ENCODE results near the gene OVCA2.
A peak's percentile ranks its signal among the peaks of the same experiment; 100 is the strongest.

The OVCA2 gene

DNA sequence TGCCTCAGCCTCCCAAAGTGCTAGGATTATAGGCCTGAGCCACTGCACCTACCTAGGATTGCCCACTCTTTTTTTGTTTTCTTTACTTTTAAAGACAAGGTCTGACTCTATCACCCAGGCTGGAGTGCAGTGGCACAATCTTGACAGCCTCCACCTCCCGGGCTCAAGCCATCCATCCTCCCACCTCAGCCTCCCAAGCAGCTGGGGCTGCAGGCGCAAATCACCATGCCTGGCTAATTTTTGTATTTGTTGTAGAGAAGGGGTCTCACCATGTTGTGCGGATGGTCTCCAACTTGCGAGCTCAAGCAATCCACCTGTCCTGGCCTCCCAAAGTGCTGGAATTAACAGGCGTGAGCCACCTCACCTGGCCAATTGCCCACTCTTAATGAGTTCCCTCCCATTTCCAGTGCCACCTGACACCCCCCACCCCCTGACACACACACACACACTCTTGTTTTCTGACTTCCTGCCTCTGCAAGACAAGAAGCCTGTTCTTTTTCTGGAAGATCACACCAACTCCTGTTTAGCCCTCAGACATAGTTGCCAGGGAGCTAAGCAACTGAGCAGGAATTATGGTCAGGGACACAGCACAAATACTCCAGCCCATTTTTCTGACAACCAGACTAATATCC lies 2.6 kb downstream of the OVCA2 start:
- Histone ChIP-seq H3K9me3 (ENCODE audit: control insufficient read depth, low read length) (no peaks in the 10 kb centered on the region), H3K4me1 (ENCODE audit: control insufficient read depth, insufficient read depth, low read length) (peaks cover 16% of the 10 kb centered on the region), H3K36me3 (ENCODE audit: control insufficient read depth, insufficient read depth, low read length) (peaks cover 8% of the 10 kb centered on the region), H3K27me3 (ENCODE audit: control insufficient read depth, insufficient read depth, low read length, poor library complexity, severe bottlenecking) (peaks cover 27% of the 10 kb centered on the region), H3K4me3 (ENCODE audit: insufficient read depth, low read depth, low read length) (no peak overlapping the region), H3K27ac (ENCODE audit: insufficient read depth, low read depth, low read length, poor library complexity, severe bottlenecking) (no peak overlapping the region)
- WGBS, 2 experiments = 92 to 94% methylated on average over 5 of the region's 5 CpGs

DNA sequence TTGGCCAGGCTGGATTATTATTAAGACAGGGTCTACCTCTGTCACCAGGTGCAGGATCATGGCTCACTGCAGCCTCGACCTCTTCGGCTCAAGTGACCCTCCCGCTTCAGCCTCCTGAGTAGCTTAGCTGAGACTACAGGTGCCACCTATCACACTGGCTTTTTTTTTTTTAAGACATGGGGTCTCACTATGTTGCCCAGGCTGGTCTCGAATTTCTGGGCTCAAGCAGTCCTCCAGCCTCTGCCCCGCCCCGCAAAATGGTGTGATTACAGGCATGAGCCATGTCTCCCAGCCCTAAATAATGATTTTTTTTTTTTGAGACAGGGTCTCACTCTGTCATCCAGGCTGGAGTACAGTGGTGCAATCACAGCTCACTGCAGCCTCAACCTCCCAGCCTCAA lies 5.8 kb downstream of the OVCA2 start:
- peaks cover 55% of the 10 kb centered on the region for H3K27me3 ChIP-seq (ENCODE audit: control insufficient read depth, insufficient read depth, low read length, poor library complexity, severe bottlenecking)
- H3K9me3 ChIP-seq (ENCODE audit: control insufficient read depth, low read length) = no peaks in the 10 kb centered on the region
- H3K4me3 ChIP-seq (ENCODE audit: insufficient read depth, low read depth, low read length) = no peak overlapping the region
- H3K36me3 ChIP-seq (ENCODE audit: control insufficient read depth, insufficient read depth, low read length) = peaks cover 8% of the 10 kb centered on the region
- H3K4me1 ChIP-seq (ENCODE audit: control insufficient read depth, insufficient read depth, low read length) = peaks cover 18% of the 10 kb centered on the region
- 88 to 89% methylated on average over 6 of the region's 6 CpGs for WGBS, 2 experiments
- no peak overlapping the region for H3K27ac ChIP-seq (ENCODE audit: insufficient read depth, low read depth, low read length, poor library complexity, severe bottlenecking)

DNA sequence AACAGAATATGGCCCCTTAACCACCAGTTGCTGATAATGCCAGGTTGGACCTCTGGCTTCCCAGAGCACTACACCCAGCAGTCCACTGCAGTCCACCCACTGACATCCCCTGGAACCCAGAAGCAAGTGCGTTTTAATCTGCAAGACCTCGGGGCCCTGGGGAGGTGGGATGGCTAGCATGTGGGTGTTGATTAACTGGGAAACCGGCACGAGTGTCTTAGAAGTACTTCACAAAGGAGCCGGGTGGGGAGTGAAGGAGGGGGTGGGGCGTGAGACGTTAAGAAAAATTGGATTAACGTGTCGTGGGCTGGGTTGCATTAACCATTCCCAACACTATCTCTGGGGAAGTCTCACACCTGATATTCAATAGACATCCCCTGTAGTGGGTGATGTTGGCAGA lies 7.0 kb downstream of the OVCA2 start:
- peaks cover 67% of the 10 kb centered on the region for H3K27me3 ChIP-seq (ENCODE audit: control insufficient read depth, insufficient read depth, low read length, poor library complexity, severe bottlenecking)
- no peak overlapping the region for H3K27ac ChIP-seq (ENCODE audit: insufficient read depth, low read depth, low read length, poor library complexity, severe bottlenecking)
- 48 to 50% methylated on average over 8 of the region's 9 CpGs for WGBS, 2 experiments
- H3K4me1 ChIP-seq (ENCODE audit: control insufficient read depth, insufficient read depth, low read length) = peaks cover 15% of the 10 kb centered on the region
- H3K36me3 ChIP-seq (ENCODE audit: control insufficient read depth, insufficient read depth, low read length) = peaks cover under 1% of the 10 kb centered on the region
- H3K9me3 ChIP-seq (ENCODE audit: control insufficient read depth, low read length) = no peaks in the 10 kb centered on the region
- H3K4me3 ChIP-seq (ENCODE audit: insufficient read depth, low read depth, low read length) = peak overlapping the region; percentile 65

DNA sequence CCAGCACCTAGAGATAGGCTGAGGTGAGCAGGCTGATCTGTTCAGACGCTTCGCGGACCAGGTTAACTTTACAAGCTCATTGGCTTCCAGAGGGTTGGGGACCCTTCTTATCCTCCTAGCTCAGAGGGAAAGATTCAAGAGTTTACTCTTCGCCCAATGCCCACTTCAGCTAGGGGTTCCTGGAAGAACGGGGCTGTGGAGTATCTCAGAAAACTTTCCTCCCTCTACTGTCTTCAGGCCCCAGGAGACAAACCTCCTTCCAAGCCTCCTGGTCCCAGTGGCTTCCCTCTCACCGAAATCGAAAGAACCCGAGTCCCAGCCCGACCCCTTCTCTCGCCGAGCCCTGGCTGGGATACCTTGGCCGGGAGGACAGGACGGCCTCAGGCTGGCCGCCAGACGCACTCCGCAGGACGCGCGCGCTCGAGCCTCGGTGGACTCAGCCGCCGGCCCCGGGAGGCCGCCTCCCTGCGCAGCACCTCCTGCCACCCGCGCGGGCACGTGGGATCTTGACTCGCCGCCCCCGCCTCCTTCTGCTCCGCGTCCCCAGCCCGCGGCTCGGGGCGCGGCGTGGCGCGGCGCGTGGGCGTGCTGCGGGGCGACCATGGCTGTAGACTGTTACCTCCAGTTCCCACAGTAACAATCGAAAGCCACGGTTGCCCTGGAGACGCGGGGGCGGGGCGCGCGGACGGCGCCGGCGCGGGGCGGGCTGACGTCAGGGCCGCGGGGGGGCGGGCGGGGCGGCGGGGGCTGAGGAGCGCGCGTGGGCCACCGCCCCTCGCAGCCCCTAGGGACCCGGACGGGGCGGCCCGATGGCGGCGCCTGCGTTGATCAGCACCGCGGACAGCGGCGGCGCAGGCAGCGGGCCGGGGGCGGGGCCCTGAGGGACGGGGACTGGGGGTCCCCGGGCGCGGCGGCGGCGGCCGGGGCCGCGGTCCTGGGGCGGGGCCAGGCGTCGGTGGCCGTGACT lies 7.8 kb downstream of the OVCA2 start:
- 5% methylated on average over 104 of the region's 104 CpGs for WGBS, 2 experiments
- Histone ChIP-seq H3K36me3 (ENCODE audit: control insufficient read depth, insufficient read depth, low read length) (no peaks in the 10 kb centered on the region), H3K27ac (ENCODE audit: insufficient read depth, low read depth, low read length, poor library complexity, severe bottlenecking) (no peak overlapping the region), H3K4me3 (ENCODE audit: insufficient read depth, low read depth, low read length) (peak overlapping the region; percentile 65), H3K27me3 (ENCODE audit: control insufficient read depth, insufficient read depth, low read length, poor library complexity, severe bottlenecking) (peaks cover 75% of the 10 kb centered on the region), H3K4me1 (ENCODE audit: control insufficient read depth, insufficient read depth, low read length) (peaks cover 15% of the 10 kb centered on the region), H3K9me3 (ENCODE audit: control insufficient read depth, low read length) (no peaks in the 10 kb centered on the region)

GRCh38 chr17:2050300-2051060 lies 8.7 kb downstream of the OVCA2 start:
- H3K4me3 ChIP-seq (ENCODE audit: insufficient read depth, low read depth, low read length) = peak overlapping the region; percentile 23
- peaks cover 84% of the 10 kb centered on the region for H3K27me3 ChIP-seq (ENCODE audit: control insufficient read depth, insufficient read depth, low read length, poor library complexity, severe bottlenecking)
- WGBS, 2 experiments = 3% methylated on average over 88 of the region's 88 CpGs
- H3K36me3 ChIP-seq (ENCODE audit: control insufficient read depth, insufficient read depth, low read length) = no peaks in the 10 kb centered on the region
- no peak overlapping the region for H3K27ac ChIP-seq (ENCODE audit: insufficient read depth, low read depth, low read length, poor library complexity, severe bottlenecking)
- H3K4me1 ChIP-seq (ENCODE audit: control insufficient read depth, insufficient read depth, low read length) = peaks cover 15% of the 10 kb centered on the region
- H3K9me3 ChIP-seq (ENCODE audit: control insufficient read depth, low read length) = no peaks in the 10 kb centered on the region

DNA sequence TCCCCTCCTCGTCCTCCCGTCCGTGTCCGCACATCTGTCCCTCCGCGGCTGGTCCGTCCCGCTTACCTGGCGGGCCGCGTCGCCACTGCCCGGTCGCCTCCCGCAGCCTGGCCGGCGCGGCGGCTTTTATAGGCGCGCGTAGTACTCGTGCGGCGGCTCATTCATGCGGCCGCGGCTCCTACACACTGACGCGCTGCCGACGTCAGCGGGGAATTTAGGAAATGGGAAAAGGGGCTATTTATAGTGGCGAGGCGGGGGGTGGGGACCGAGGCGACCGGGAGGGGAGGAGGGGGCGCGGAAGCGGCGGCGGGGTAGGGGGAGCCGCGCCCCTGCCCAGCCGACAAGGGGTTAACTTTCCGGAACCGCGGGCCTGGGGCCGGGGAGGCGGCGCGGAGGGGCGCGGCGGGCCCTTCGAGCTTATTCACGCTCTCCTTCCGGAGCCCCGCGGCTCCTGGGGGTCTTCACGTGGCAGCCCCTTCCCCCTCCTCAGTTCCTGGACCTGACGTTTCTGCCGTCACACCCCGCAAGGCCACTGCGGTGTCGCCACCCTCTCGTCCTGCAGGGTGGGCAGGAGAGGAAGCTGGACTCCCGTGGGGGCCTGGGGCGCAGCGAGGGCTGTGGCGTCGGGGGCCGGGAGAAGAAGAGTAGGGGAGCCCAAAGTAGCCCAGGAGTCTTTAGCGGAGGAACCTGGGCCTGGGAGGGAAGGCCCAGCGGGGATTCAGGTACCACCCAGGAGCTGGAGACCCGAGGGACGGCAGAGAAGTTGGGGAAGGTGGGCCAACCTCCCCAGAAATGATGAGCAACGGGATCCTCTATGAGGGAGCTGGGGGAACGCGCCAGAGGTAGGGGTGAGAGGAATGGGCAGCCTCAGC lies 9.5 kb downstream of the OVCA2 start:
- Histone ChIP-seq H3K27me3 (ENCODE audit: control insufficient read depth, insufficient read depth, low read length, poor library complexity, severe bottlenecking) (peaks cover 92% of the 10 kb centered on the region), H3K4me3 (ENCODE audit: insufficient read depth, low read depth, low read length) (peak overlapping the region; percentile 18), H3K9me3 (ENCODE audit: control insufficient read depth, low read length) (no peaks in the 10 kb centered on the region)

GRCh38 chr17:2051933-2052559 lies 10.2 kb downstream of the OVCA2 start:
- Histone ChIP-seq H3K4me3 (ENCODE audit: insufficient read depth, low read depth, low read length) (no peak overlapping the region), H3K27ac (ENCODE audit: insufficient read depth, low read depth, low read length, poor library complexity, severe bottlenecking) (no peak overlapping the region), H3K36me3 (ENCODE audit: control insufficient read depth, insufficient read depth, low read length) (no peaks in the 10 kb centered on the region), H3K4me1 (ENCODE audit: control insufficient read depth, insufficient read depth, low read length) (peaks cover 22% of the 10 kb centered on the region), H3K9me3 (ENCODE audit: control insufficient read depth, low read length) (no peaks in the 10 kb centered on the region), H3K27me3 (ENCODE audit: control insufficient read depth, insufficient read depth, low read length, poor library complexity, severe bottlenecking) (peaks cover 95% of the 10 kb centered on the region)
- WGBS, 2 experiments = 55% methylated on average over 14 of the region's 14 CpGs

More for the DNA sequence above, 9.5 kb downstream of the OVCA2 start:
- Histone ChIP-seq H3K36me3 (ENCODE audit: control insufficient read depth, insufficient read depth, low read length) (no peaks in the 10 kb centered on the region), H3K27ac (ENCODE audit: insufficient read depth, low read depth, low read length, poor library complexity, severe bottlenecking) (no peak overlapping the region), H3K4me1 (ENCODE audit: control insufficient read depth, insufficient read depth, low read length) (peaks cover 16% of the 10 kb centered on the region)
- WGBS, 2 experiments = 4 to 6% methylated on average over 81 of the region's 81 CpGs

DNA sequence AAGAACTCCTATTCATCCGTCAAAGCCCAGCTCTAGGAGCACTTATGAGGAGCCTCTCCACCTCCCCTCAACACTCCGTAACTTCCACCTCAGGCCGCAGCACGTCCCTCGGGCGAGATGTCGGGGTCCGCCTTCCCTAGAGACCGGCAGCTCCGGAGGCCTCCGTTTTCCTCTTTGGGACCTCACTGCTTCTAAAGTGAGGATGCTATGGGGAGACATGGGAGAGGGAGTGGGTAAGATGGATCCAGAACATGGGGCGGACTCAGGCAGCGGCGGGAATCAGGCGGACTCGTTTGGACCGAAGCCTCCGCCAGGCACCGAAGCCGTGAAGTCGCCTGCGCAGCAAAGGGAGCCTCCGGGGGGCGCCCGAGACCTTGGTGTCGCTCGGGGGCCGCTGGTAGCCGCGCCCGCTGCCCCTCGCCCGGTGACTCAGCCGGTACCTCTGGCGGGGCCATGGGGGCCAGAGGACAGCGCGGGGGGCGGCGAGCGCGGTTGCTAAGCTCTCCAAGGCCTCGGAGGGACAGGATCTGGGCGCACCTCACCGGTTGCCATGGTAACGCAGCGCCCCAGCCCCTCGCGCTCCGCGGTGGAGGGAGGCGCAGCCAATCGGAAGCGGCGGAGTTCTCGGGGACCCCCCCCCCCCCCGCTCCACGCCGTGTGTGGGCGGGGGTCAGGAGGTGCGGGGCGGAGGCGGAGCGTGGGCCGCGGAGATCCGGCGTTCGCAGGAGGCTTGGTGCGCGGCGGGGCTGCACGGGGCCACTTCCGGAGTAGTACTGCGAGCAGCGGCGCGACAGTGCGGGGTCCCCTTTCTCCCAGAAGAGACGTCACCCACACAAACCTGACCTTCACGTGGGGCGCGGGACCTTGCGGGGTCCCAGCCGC lies 11.8 kb downstream of the OVCA2 start:
- H3K27ac ChIP-seq (ENCODE audit: insufficient read depth, low read depth, low read length, poor library complexity, severe bottlenecking) = no peak overlapping the region
- 4 to 6% methylated on average over 84 of the region's 84 CpGs for WGBS, 2 experiments
- H3K27me3 ChIP-seq (ENCODE audit: control insufficient read depth, insufficient read depth, low read length, poor library complexity, severe bottlenecking) = peaks cover 96% of the 10 kb centered on the region
- H3K36me3 ChIP-seq (ENCODE audit: control insufficient read depth, insufficient read depth, low read length) = no peaks in the 10 kb centered on the region
- no peaks in the 10 kb centered on the region for H3K9me3 ChIP-seq (ENCODE audit: control insufficient read depth, low read length)
- peaks cover 20% of the 10 kb centered on the region for H3K4me1 ChIP-seq (ENCODE audit: control insufficient read depth, insufficient read depth, low read length)
- peak overlapping the region; percentile 32 for H3K4me3 ChIP-seq (ENCODE audit: insufficient read depth, low read depth, low read length)

GRCh38 chr17:2054262-2054511 lies 12.4 kb downstream of the OVCA2 start:
- H3K4me3 ChIP-seq (ENCODE audit: insufficient read depth, low read depth, low read length) = peak overlapping the region; percentile 32
- whole genome bisulfite sequencing, 2 experiments = 19 to 21% methylated on average over 16 of the region's 16 CpGs
- H3K9me3 ChIP-seq (ENCODE audit: control insufficient read depth, low read length) = no peaks in the 10 kb centered on the region
- H3K27me3 ChIP-seq (ENCODE audit: control insufficient read depth, insufficient read depth, low read length, poor library complexity, severe bottlenecking) = peaks cover 96% of the 10 kb centered on the region
- H3K4me1 ChIP-seq (ENCODE audit: control insufficient read depth, insufficient read depth, low read length) = peaks cover 15% of the 10 kb centered on the region
- H3K36me3 ChIP-seq (ENCODE audit: control insufficient read depth, insufficient read depth, low read length) = no peaks in the 10 kb centered on the region
- H3K27ac ChIP-seq (ENCODE audit: insufficient read depth, low read depth, low read length, poor library complexity, severe bottlenecking) = no peak overlapping the region

Data from ectodermal cell (in vitro differentiated cells).